ENCODE measurements around the gene RHOBTB1. TPM values are rescaled to one million over a fixed set of nuclear protein-coding genes. Genes with fewer than 3 reads are reported as not detected.

Gene RHOBTB1
- total and polyA plus RNA-seq, 2 experiments from 2014 or later = 4.6 to 13.2 TPM

- no peaks in the 10 kb centered on the region for H3K79me2 ChIP-seq (replicated peaks; ENCODE audit: insufficient read depth)
- no peak overlapping the region for H3K27ac ChIP-seq (ENCODE audit: low read depth)
- H3K4me1 Mint-ChIP-seq = no peaks in the 10 kb centered on the region; the same call in 2 of the 3 replicates
- H3K4me3 ChIP-seq = no peak overlapping the region
- H3K36me3 ChIP-seq (ENCODE audit: insufficient read depth) = no peaks in the 10 kb centered on the region
- ATAC-seq = no peak
- H3K4me2 ChIP-seq = no peak overlapping the region
- no peaks in the 10 kb centered on the region for H3F3A ChIP-seq (replicated peaks; ENCODE audit: low read depth)
- peaks cover 2% of the 10 kb centered on the region; the same call in 1 of the 3 replicates for H3K36me3 Mint-ChIP-seq (ENCODE audit: low read depth)
- no peak for DNase-seq (ENCODE audit: low spot score)
- H3K4me3 Mint-ChIP-seq = no peak overlapping the region
- H3K9me3 Mint-ChIP-seq = no peaks in the 10 kb centered on the region
- H2AFZ ChIP-seq = no peak overlapping the region
- no peaks in the 10 kb centered on the region for H3K27me3 Mint-ChIP-seq (ENCODE audit: insufficient read depth, low read depth, poor library complexity)
- H3K27me3 ChIP-seq (ENCODE audit: insufficient read depth) = no peaks in the 10 kb centered on the region
- H4K20me1 ChIP-seq (replicated peaks; ENCODE audit: insufficient read depth) = no peaks in the 10 kb centered on the region
- H3K4me1 ChIP-seq (ENCODE audit: insufficient read depth) = no peaks in the 10 kb centered on the region
- no peaks in the 10 kb centered on the region for H3K9me2 ChIP-seq (ENCODE audit: insufficient read depth)
- no peak overlapping the region for H3K27ac Mint-ChIP-seq
- TF ChIP-seq ZNF114 (CRISPR knock-in tag; IDR thresholded peaks at IDR 0.05) = no peak
- TF ChIP-seq, protein P1, sequence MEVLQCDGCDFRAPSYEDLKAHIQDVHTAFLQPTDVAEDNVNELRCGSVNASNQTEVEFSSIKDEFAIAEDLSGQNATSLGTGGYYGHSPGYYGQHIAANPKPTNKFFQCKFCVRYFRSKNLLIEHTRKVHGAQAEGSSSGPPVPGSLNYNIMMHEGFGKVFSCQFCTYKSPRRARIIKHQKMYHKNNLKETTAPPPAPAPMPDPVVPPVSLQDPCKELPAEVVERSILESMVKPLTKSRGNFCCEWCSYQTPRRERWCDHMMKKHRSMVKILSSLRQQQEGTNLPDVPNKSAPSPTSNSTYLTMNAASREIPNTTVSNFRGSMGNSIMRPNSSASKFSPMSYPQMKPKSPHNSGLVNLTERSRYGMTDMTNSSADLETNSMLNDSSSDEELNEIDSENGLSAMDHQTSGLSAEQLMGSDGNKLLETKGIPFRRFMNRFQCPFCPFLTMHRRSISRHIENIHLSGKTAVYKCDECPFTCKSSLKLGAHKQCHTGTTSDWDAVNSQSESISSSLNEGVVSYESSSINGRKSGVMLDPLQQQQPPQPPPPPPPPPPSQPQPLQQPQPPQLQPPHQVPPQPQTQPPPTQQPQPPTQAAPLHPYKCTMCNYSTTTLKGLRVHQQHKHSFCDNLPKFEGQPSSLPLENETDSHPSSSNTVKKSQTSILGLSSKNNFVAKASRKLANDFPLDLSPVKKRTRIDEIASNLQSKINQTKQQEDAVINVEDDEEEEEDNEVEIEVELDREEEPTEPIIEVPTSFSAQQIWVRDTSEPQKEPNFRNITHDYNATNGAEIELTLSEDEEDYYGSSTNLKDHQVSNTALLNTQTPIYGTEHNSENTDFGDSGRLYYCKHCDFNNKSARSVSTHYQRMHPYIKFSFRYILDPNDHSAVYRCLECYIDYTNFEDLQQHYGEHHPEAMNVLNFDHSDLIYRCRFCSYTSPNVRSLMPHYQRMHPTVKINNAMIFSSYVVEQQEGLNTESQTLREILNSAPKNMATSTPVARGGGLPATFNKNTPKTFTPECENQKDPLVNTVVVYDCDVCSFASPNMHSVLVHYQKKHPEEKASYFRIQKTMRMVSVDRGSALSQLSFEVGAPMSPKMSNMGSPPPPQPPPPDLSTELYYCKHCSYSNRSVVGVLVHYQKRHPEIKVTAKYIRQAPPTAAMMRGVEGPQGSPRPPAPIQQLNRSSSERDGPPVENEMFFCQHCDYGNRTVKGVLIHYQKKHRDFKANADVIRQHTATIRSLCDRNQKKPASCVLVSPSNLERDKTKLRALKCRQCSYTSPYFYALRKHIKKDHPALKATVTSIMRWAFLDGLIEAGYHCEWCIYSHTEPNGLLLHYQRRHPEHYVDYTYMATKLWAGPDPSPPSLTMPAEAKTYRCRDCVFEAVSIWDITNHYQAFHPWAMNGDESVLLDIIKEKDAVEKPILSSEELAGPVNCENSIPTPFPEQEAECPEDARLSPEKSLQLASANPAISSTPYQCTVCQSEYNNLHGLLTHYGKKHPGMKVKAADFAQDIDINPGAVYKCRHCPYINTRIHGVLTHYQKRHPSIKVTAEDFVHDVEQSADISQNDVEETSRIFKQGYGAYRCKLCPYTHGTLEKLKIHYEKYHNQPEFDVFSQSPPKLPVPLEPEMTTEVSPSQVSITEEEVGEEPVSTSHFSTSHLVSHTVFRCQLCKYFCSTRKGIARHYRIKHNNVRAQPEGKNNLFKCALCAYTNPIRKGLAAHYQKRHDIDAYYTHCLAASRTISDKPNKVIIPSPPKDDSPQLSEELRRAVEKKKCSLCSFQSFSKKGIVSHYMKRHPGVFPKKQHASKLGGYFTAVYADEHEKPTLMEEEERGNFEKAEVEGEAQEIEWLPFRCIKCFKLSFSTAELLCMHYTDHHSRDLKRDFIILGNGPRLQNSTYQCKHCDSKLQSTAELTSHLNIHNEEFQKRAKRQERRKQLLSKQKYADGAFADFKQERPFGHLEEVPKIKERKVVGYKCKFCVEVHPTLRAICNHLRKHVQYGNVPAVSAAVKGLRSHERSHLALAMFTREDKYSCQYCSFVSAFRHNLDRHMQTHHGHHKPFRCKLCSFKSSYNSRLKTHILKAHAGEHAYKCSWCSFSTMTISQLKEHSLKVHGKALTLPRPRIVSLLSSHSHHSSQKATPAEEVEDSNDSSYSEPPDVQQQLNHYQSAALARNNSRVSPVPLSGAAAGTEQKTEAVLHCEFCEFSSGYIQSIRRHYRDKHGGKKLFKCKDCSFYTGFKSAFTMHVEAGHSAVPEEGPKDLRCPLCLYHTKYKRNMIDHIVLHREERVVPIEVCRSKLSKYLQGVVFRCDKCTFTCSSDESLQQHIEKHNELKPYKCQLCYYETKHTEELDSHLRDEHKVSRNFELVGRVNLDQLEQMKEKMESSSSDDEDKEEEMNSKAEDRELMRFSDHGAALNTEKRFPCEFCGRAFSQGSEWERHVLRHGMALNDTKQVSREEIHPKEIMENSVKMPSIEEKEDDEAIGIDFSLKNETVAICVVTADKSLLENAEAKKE (CRISPR knock-in tag; IDR thresholded peaks at IDR 0.05) = no peak
- TF ChIP-seq CREB1 (CRISPR knock-in tag; IDR thresholded peaks at IDR 0.05; ENCODE audit: low read depth) = no peak
- no peak for TF ChIP-seq EZH2phosphoT487 (IDR thresholded peaks at IDR 0.05; ENCODE audit: unreplicated experiment)
- TF ChIP-seq, protein P2, sequence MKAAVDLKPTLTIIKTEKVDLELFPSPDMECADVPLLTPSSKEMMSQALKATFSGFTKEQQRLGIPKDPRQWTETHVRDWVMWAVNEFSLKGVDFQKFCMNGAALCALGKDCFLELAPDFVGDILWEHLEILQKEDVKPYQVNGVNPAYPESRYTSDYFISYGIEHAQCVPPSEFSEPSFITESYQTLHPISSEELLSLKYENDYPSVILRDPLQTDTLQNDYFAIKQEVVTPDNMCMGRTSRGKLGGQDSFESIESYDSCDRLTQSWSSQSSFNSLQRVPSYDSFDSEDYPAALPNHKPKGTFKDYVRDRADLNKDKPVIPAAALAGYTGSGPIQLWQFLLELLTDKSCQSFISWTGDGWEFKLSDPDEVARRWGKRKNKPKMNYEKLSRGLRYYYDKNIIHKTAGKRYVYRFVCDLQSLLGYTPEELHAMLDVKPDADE (IDR thresholded peaks at IDR 0.05) = no peak
- no peak for TF ChIP-seq CTCF (conservative IDR thresholded peaks at IDR 0.05; ENCODE audit: low read depth in 2 of 2)
Observed at GRCh38 chr10:60896810-60897209, 47.2 kb downstream of the RHOBTB1 start.

All from GM23338 (cell line).